GM18909 (cell line): ENCODE results near the gene SGCD.
"Not testable (repeated sequence)": the region's sequence is repeated elsewhere in the genome, so short reads cannot be mapped to it uniquely, and the experiment has no call there.

Experiments used
- ATAC-seq: cut with Tn5 transposase; IDR thresholded peaks from one replicate; pipeline ENCODE4 v1.9.1; 2021; ENCODE audit warnings: mild to moderate bottlenecking; ENCODE audit not compliant: unreplicated experiment, poor library complexity

Gene SGCD

GRCh38 chr5:156598964-156599363 lies 272.0 kb downstream of the SGCD start:
- no peak for ATAC-seq

DNA sequence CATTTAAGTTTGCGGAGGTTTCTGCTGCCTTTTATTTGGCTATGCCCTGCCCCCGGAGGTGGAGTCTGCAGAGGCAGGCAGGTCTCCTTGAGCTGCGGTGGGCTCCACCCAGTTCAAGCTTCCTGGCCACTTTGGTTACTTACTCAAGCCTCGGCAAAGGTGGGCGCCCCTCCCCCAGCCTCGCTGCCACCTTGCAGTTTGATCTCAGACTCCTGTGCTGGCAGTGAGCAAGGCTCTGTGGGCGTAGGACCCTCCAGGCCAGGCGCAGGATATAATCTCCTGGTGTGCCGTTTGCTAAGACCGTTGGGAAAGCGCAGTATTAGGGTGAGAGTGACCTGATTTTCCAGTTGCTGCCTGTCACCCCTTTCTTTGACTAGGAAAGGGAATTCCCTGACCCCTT lies 283.6 kb downstream of the SGCD start:
- ATAC-seq, result not testable (repeated sequence)

GRCh38 chr5:156615901-156616300 lies 288.9 kb downstream of the SGCD start:
- ATAC-seq, result no peak

- ATAC-seq, result no peak
Observed at GRCh38 chr5:156617426-156617825, 290.5 kb downstream of the SGCD start.

DNA sequence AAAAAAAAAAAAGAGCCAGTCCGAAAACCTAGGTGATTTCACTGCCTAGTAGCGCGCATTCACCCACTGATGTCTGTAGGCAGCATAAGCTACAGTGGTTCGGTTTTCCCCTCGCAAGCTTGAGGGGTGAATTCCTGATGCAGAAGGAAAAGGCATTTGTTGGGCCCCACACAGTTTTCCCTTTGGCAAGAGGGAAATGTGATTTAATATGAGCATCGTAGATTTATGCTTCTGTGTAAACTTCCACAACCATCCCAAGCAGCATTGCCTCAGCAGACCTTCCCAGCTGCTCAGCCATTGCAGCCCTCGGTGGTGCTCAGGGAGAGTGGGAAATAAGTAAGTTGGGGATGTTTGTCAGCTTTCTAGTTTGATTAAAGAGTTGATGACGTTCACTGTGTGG lies 291.6 kb downstream of the SGCD start:
- no peak for ATAC-seq

DNA sequence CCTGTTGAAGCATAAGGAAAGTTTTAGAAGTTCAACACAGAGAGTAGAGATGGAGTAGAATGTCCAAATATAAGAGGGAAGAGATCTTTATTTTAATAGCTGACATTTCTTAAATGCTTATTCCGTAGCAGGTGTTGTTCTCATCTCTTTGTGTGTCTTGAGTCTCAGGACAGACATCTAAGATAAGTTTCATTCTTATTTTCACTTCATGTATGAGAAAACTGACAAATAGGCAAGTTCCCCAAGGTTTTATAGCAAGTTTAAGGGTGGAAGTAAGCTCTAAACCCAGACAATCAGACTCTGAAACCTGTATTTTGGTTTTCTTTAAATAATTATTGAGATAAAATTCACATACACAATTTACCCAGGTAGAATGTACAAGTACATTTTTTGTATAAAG lies 294.8 kb downstream of the SGCD start:
- no peak for ATAC-seq

DNA sequence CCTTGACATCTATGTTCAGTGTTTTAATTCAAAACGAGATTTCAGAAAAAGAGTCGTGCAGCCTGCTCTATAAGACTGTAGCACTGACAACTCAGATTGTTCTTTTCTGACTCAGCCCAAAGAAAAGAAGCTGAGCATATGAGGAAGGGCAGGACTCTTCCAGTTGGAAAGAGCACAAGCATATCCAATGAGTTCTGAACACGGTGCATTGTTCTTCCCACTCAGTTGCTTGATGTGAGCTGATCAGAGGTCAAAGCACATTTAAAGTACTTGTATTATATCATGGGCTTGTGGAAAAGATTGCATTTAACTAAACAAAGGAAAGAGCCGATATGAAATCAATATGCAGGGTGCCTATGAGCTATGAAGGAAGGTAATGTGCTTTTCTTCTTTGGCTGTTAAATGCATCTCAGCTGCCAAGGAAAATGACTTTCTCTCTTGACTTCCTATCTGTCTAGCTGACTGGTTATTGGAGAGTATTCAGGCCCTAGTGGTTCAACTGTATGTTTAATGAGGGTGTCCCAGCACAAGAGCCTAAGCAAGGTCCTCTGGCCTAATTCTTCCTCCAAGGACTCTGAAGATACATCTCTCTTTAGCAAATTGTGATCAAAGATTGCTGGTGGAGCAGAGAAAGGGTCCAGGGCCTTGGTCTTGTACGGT lies 296.5 kb downstream of the SGCD start:
- no peak for ATAC-seq

DNA sequence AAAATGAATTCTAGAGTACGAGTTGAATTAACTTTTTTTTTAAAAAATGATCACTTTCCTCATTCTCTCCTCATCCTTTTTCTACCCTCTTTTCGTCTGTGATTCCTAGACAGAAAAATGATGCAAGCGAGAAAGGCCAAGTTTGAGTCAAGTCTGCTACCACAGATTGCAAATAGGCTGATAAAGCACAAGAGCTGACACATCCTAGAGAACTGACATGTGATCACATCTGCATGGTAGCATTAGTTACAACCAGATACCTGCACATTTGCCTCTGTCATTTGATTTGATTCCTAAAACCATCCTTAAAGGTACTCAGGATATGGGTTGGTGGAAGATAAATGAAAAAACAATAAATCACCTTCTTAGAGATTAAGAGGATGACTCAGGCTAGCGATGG lies 297.7 kb downstream of the SGCD start:
- ATAC-seq, result no peak

DNA sequence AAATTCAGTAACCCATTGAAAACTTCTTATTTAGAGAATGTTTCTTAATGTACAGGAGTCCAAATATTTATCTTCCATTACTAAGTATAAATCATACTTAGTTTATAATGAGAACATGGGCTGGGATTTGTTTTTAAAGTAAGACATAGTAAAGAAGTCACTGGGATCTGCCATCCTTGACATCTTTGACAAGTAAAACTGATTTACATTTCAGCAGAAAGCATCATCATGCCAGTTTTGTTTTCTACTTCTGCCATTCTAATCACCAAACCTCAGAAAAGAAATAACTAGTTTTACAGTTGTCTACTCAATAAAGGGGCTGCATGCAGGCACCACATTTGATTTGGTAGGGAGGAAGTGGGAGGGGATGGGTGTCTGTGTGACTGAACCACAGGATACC lies 301.5 kb downstream of the SGCD start:
- no peak for ATAC-seq

DNA sequence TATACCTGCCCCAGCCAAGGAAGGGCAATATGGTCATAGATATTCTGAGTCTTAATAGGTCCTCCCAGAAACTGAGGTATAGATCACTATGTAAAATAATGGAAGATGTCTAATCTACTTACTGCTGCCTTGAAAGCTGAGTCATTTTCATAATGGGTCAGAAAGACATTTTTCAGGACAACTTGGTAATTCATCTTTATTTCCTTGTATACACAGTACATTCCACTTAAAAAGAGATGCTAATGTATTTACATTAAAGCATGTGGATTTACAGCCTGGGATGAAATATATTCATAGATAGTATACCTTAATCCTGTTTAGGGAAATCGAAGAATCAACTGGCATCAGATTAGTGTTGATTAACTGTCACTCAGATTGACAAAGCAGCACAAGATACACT lies 304.0 kb downstream of the SGCD start:
- ATAC-seq, result no peak

DNA sequence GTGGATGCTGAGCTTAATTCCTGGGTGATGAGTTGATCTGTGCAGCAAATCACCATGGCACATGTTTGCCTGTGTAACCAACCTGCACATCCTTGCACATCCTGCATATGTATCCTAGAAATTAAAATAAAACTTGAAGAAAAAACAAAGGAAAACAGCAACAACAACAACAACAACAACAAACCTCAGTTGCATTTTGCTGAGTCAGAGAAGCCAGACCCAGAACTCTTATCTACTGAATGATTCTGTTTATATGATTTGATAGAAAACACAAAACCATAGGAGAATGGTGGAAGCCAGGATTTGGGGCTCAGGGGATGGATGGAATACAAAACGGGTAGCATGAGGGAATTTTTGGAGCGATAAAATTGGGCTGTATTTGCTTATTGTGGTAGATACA lies 307.3 kb downstream of the SGCD start:
- no peak for ATAC-seq

DNA sequence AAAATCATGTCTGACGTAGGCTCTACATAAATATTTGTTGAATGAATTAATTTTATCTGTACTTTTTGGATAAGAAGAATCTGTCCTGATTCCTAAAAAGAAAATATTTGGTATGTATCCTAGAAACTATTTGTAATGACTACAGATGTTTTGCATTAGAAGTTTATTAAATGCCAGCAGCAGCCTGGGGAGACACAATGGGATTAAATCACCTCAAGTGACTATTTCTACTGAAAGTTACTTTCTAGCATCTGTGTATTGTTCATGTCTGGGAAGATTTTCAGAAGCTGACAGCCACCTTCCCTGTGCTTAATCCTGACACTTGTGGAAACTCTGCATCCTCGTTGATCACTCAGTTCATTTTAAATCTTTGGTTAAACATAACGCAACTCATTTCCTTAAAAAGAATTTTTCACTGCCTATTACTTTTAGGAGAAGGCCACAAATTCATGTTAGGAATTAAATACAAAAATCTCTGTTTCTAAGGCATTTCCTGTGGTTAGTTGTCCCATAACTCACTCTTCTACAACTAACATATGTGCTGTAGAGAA lies 313.8 kb downstream of the SGCD start:
- ATAC-seq, result no peak

DNA sequence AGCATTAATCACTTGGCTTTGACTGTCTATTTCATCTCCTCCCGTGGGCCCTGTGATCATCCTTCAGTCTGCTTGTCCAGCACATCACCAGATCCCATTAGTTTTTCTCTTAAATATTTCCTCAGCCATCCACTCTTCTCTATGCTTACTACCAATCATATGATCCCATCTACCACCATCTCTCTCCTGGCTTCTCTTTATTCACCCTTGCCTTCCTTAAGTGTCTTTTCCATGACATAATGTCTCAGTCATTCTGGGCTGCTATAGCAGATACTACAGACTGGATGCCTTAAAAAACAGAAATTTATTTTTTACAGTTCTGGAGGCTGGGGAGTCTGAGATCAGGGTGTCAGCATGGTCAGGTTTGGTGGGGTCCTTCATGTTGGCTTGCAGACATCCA lies 314.7 kb downstream of the SGCD start:
- ATAC-seq, result no peak

GRCh38 chr5:156647034-156647451 lies 320.1 kb downstream of the SGCD start:
- ATAC-seq, result no peak

DNA sequence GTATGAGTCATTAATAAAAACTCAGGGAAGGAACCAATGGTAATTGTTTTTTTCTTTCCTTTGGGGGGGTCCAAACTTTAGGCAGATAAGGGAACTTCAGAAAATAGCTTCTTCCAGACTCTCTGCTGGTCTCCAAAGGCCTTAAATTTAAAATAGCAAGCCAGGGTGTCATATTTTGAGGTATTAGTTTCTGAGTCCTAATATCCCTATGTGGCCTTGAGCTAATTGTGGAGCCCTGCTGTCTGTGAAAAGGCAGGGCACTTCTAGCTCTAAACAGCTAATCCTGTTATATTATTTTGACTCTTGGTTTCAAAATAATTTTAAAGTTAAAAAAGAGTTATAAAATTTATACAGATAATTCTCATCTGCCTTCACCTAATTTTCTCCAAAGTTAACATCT lies 327.5 kb downstream of the SGCD start:
- no peak for ATAC-seq

DNA sequence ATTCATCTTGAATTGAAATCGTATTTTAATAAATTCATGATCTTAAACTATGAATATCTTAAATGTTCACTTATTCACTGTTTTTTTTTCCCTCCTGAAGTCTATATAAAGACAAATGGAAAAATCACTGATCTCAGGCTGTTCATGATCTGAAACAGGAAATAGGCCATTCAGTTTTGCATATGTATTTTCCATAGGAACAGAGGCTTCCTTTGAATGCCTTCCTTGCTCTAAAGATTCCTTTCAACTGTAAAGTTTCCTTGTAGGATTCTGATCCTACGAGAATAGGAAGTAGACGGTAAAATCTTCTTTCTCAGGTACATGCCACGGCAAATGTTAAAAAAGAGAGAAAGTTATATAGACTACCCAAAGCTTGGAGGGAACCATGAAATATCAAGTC lies 328.8 kb downstream of the SGCD start:
- no peak for ATAC-seq

DNA sequence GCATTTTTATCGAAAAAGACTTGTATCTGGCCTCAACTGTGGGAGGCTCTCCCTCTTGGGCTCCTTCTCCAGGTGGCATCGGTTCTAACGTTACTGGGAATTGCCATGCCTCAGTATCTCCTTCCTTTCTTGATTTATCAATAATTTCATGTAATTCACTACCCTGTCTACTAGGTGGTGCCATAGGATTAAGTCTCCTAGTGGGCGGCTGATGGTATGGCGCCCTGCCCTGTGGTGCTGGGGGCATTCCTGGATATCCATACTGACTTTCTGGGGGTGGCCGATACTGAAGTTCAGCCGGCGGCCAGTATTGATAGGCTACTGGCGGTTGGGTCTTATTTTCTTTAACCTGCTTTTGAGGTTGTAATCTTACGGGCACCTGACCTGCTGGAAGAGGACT lies 337.9 kb downstream of the SGCD start:
- ATAC-seq, result not testable (repeated sequence)

DNA sequence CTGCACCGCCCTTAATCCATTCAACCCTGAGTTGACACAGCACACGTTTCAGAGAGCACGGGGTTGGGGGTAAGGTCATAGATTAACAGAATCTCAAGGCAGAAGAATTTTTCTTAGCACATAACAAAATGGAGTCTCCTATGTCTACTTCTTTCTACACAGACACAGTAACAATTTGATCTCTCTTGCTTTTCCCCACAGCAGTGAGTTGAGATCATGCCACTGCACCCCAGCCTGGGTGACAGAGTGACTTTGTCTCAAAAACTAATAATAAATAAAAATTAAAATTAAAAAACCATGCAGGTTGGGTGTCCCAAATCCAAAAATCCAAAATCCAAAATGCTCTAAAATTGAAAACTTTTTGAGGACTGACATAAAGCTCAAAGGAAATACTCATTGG lies 339.7 kb downstream of the SGCD start:
- ATAC-seq, result not testable (repeated sequence)

GRCh38 chr5:156667616-156668015 lies 340.7 kb downstream of the SGCD start:
- no peak for ATAC-seq

DNA sequence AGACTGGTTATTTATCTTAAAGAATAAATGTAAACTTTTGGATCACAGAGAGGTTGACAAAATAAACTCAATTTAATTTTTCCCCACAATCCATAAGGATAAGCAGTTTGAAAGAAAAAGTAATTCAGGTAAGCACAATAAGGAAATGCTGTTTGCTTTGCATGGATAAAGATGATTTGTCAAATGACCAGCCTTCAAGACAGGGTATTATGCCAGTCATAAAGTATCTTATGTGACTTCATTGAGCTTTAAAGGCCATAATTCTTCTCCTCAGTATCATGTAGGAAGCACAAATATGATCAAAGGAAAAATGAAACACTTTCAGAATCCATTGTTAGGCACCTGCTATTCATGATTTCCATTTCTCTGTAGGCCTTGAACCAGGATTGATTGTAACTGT lies 342.5 kb downstream of the SGCD start:
- no peak for ATAC-seq

GRCh38 chr5:156670615-156671014 lies 343.7 kb downstream of the SGCD start:
- ATAC-seq, result no peak

DNA sequence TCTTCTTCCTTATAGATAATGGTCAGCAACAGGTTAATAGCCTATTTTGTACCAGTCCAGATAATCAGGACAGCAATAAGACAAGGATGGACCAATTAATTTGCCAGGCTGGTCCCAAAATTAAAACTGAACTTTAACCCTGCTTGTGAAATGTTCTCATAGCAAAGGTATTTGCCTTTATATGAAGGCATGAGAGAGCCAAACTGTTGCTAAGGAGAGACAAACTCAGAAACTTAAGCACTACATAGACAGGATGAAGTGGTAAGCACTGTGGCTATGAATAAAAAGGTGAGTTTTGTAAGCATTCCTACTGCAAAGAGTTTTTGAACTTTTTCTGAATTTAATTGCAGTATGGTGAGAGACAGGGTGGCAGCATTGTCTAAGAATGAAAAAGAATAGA lies 348.4 kb downstream of the SGCD start:
- no peak for ATAC-seq

GRCh38 chr5:156677963-156678362 lies 351.0 kb downstream of the SGCD start:
- ATAC-seq, result no peak
